ENCODE measurements around the gene STEAP1B.
"Not testable (repeated sequence)": the region's sequence is repeated elsewhere in the genome, so short reads cannot be mapped to it uniquely, and the experiment has no call there.

Gene STEAP1B

GRCh38 chr7:22496912-22497311, 3.1 kb downstream of the STEAP1B start:
- DNase-seq (ENCODE audit: low read depth): not testable (repeated sequence)

DNA sequence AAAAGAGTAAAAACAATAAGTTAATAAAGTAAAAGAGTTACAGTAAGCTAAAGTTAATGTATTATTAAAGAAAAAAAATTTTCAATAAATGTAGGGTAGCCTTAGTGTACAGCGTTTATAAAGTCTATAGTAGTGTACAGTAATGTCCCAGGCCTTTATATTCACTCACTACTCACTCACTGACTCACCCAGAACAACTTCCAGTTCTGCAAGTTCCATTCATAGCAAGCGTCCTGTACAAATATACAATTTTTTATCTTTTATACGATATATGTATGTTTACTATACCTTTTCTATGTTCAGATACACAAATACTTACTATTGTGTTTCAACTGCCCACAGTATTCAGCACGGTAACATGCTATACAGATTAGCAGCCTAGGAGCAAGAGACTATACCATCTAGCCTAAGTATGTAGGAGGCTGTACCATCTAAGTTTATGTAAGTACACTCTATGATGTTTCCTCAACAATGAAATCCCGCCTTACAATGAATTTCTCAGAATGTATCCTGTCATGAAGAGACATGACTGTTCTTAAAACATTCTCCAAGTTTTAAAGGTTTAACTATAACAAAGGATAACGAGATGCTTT, 3.6 kb downstream of the STEAP1B start:
- not testable (repeated sequence) for DNase-seq (ENCODE audit: low read depth)

GRCh38 chr7:22493160-22493925, 6.6 kb downstream of the STEAP1B start:
- not testable (repeated sequence) for DNase-seq (ENCODE audit: low read depth)

GRCh38 chr7:22488643-22489462, 11.1 kb downstream of the STEAP1B start:
- peak; percentile 27 for DNase-seq (ENCODE audit: low read depth)

GRCh38 chr7:22487978-22488642, 11.9 kb downstream of the STEAP1B start:
- no peak for DNase-seq (ENCODE audit: low read depth)

DNA sequence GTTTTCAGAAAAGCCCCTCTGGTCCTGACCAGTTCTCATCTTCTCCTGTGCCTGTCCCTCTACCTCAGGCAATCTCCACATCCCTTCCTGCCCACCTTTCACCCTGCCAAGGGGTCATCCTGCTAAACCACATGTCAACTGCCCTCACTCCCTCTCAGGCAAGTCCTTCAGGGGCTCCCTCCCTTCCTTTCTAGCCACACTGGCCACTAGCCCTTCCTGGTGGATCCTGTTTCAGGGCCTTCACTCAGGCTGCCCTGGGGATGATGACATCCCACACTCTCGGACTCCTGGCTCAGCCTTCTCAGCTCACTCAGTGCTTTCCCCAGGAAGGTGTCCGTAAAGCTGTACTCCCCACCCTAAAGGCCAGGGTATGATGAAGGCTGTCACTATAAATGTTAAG, 13.4 kb downstream of the STEAP1B start:
- DNase-seq (ENCODE audit: low read depth): no peak

DNA sequence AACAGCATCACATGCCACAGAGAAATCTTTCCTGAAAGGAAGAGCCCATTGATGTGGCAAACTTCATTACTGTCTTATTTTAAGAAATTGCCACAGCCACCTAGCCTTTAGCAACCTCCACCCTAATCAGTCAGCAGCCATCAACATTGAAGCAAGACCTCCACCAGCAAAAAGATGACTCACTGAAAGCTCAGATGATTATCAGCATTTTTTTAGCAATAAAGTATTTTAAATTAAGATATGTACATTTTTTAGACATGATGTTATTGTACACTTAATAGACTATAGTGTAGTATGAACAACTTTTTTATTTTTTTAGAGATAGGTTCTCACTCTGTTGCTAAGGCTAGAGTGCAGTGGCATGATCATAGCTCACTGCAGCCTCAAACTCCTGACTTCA, 14.8 kb downstream of the STEAP1B start:
- DNase-seq (ENCODE audit: low read depth): no peak

- no peak for DNase-seq (ENCODE audit: low read depth)
These were observed 17.5 kb downstream of the STEAP1B start for GRCh38 chr7:22482503-22482902.

GRCh38 chr7:22481726-22482125, 18.3 kb downstream of the STEAP1B start:
- no peak for DNase-seq (ENCODE audit: low read depth)

- no peak for DNase-seq (ENCODE audit: low read depth)
These were observed 19.4 kb downstream of the STEAP1B start for GRCh38 chr7:22480523-22481075.

DNA sequence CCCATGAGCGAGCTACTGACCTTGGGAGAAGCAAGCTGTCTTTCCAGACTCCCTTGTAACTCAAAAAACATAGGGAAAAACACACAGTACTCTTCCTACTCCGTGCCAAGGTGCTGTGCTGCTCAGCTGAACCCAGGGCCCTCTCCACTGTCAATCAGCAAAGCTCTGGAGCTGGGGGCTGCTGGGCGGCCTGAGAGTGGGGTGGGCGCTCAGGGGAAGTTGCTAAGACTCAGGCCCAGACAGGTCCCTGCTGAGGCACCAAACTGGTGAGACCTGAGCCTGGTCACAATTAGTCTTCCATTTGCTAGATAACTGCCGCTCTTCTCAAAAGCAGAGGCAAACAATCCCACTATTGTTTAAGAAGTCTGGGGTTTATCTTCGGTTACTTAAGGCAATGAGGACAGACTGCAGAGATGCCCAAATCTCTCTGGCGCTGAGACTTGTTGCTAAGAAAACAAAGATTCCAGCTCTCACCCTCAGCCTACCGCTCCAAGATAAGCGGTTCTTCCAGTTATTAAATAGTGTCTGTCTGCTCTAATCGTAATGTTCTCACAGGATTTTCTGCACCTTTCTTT, 22.0 kb downstream of the STEAP1B start:
- DNase-seq (ENCODE audit: low read depth): no peak

- DNase-seq (ENCODE audit: low read depth): no peak
These were observed 22.7 kb downstream of the STEAP1B start for GRCh38 chr7:22477262-22477661.

DNA sequence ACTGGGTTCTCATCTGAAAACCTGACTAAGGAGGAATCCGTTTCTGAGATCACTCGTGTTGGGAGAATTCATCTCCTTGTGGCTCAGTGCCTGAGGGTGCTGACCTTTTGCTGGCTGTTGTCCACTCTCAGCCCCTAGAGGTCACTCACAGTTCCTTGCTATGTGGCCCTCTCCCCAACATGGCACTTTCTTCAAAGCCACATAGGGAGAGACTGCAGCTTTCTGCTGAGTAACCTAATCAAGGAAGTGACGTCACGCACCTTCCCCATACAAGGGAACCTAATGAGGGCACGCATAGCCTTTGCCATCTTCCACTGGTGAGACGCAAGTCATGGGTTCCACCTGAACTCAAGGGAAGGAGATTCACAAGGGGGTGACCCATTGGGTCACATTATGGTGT, 23.2 kb downstream of the STEAP1B start:
- no peak for DNase-seq (ENCODE audit: low read depth)

DNA sequence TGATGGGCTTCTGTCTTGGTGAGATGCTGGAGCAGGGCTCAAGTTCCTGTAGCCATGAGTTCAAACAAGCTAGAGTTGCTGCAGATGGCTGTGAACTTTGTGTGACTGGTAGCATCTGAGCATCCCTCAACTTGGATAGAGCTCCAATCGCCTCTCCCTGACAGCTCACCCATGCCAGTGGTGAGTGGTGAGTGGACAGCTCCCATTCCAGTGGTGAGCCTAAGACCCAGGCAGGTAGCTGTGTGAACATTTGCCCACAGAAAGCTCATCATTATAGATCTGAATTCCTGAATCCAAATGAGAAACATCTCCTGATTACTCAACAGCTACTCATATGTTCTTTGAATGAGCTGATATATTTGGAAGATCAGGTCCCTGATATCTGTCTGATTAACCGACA, 25.3 kb downstream of the STEAP1B start:
- no peak for DNase-seq (ENCODE audit: low read depth)

GRCh38 chr7:22470981-22471380, 29.0 kb downstream of the STEAP1B start:
- no peak for DNase-seq (ENCODE audit: low read depth)

- DNase-seq (ENCODE audit: low read depth): no peak
These were observed 30.4 kb downstream of the STEAP1B start for GRCh38 chr7:22469371-22470143.

- DNase-seq (ENCODE audit: low read depth): no peak
These were observed 31.4 kb downstream of the STEAP1B start for GRCh38 chr7:22468609-22469008.

- no peak for DNase-seq (ENCODE audit: low read depth)
These were observed 35.7 kb downstream of the STEAP1B start for GRCh38 chr7:22464299-22464698.

DNA sequence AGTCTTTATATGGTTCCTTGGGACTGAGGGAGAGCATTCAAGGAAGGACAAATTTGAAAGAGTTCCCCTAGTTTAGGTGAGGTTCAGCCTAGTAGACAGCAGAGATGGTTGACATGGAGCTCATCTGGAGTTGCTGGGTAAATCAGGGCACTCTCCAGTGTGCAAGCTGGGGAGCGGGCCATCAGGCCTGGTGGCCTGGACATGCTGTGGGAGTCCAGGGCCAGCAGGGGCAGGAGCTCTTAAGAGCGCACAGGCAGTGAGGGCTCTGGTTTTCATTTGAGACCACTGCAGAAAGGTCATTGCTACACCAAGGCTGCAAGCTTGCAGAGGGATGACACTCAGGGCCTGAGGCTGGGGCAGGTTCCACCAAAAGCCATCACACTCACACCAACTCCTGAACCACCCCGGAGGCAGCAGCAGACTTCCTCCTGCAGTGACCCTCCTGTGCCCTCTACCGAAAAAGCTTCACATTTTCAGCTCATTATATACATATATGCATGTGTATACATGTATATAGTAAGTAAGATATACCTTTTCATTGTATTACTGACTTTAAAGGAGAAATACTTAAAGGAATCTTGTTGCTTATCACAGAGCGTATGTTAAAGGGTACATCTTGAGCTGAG, 39.5 kb downstream of the STEAP1B start:
- DNase-seq (ENCODE audit: low read depth): no peak

DNA sequence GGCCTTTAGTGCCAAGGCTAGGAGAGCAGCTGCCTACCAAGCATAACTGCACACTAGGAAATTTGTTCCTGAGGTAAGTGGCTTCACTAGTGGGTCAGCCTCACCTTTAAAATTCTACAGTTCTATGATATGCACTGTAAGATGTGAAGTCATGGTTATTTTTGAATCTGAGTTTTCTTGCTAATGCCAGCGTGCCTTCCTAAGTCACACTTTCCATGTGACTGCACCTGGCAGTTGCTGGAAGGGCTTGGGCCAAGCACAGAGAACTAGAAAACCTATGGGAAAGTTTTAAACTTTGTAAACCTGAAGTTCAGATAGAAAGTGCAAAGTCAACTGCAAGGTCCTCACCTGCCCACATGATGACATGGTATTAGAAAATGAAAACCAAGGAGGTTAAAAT, 42.5 kb downstream of the STEAP1B start:
- no peak for DNase-seq (ENCODE audit: low read depth)

Measured in T follicular helper cell (primary cell).